Measurements from ENCODE around the gene MATK. TPM values are rescaled to one million over a fixed set of nuclear protein-coding genes. Genes with fewer than 3 reads are reported as not detected.

Gene MATK
- total RNA-seq, 2 donors from 2014 or later, result 5.7 to 5.8 TPM

GRCh38 chr19:3781603-3782002 is 4.6 kb downstream of the MATK start:
- peaks cover 25% of the 10 kb centered on the region for H3K27me3 ChIP-seq (ENCODE audit: control insufficient read depth, insufficient read depth, low read length, poor library complexity, severe bottlenecking)
- peaks cover 20% of the 10 kb centered on the region for H3K9me3 ChIP-seq (ENCODE audit: control insufficient read depth, low read length)
- H3K27ac ChIP-seq (ENCODE audit: low read depth, low read length), result no peak overlapping the region
- H3K9ac ChIP-seq (ENCODE audit: extremely low read depth, low read length, poor library complexity, severe bottlenecking), result no peak overlapping the region
- Mint-ChIP-seq H3K36me3 (ENCODE audit: low read depth) (peaks cover 9% of the 10 kb centered on the region), H3K27ac (no peak overlapping the region), H3K9me3 (peaks cover 21% of the 10 kb centered on the region), H3K27me3 (ENCODE audit: insufficient read depth) (peaks cover 41% of the 10 kb centered on the region), H3K4me1 (no peaks in the 10 kb centered on the region), H3K4me3 (no peak overlapping the region)
- no peak overlapping the region for H3K4me3 ChIP-seq (ENCODE audit: low read length)
- no peaks in the 10 kb centered on the region for H3K36me3 ChIP-seq (ENCODE audit: control insufficient read depth, insufficient read depth, low read length)
- H3K4me1 ChIP-seq (ENCODE audit: control insufficient read depth, insufficient read depth, low read length), result no peaks in the 10 kb centered on the region
- 98% methylated on average over 2 of the region's 2 CpGs; no CpG with 5 or more reads in 1 of the 2 experiments for WGBS, 2 experiments (ENCODE audit: insufficient coverage in 1 of 2, insufficient read length in 1 of 2)
- peak; percentile 32 for DNase-seq
- TF ChIP-seq, protein P1, sequence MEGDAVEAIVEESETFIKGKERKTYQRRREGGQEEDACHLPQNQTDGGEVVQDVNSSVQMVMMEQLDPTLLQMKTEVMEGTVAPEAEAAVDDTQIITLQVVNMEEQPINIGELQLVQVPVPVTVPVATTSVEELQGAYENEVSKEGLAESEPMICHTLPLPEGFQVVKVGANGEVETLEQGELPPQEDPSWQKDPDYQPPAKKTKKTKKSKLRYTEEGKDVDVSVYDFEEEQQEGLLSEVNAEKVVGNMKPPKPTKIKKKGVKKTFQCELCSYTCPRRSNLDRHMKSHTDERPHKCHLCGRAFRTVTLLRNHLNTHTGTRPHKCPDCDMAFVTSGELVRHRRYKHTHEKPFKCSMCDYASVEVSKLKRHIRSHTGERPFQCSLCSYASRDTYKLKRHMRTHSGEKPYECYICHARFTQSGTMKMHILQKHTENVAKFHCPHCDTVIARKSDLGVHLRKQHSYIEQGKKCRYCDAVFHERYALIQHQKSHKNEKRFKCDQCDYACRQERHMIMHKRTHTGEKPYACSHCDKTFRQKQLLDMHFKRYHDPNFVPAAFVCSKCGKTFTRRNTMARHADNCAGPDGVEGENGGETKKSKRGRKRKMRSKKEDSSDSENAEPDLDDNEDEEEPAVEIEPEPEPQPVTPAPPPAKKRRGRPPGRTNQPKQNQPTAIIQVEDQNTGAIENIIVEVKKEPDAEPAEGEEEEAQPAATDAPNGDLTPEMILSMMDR (conservative IDR thresholded peaks at IDR 0.05), result no peak

DNA sequence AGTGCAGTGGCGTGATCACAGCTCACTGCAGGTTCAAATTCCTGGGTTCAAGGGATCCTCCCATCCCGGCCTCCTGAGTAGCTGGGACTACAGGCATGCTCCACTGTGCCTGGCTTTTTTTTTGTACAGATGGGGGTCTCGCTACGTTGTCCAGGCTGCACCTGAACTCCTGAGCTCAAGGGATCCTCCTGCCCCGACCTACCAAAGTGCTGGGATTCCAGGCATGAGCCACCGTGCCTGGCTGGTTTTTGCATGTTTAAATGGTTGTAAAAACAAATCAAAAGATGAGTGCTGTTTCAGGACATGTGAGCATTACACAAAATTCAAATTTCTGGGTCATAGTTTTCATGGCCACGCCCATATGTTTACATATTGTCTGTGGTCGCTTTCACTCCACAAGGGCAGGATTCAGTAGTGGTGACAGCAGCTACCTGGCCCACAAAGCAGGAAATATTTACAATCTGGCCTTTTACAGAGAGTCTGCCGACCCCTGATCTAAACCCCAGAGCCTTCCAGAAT is 5.3 kb downstream of the MATK start:
- Histone ChIP-seq H3K9ac (ENCODE audit: extremely low read depth, low read length, poor library complexity, severe bottlenecking) (no peak overlapping the region), H3K4me3 (ENCODE audit: low read length) (no peak overlapping the region), H3K27ac (ENCODE audit: low read depth, low read length) (no peak overlapping the region), H3K36me3 (ENCODE audit: control insufficient read depth, insufficient read depth, low read length) (no peaks in the 10 kb centered on the region), H3K4me1 (ENCODE audit: control insufficient read depth, insufficient read depth, low read length) (no peaks in the 10 kb centered on the region), H3K27me3 (ENCODE audit: control insufficient read depth, insufficient read depth, low read length, poor library complexity, severe bottlenecking) (peaks cover 21% of the 10 kb centered on the region), H3K9me3 (ENCODE audit: control insufficient read depth, low read length) (peaks cover 20% of the 10 kb centered on the region)
- no peak for DNase-seq
- no peak overlapping the region for H3K27ac Mint-ChIP-seq
- peaks cover 38% of the 10 kb centered on the region for H3K27me3 Mint-ChIP-seq (ENCODE audit: insufficient read depth)
- peaks cover 21% of the 10 kb centered on the region for H3K9me3 Mint-ChIP-seq
- TF ChIP-seq, protein P1 (conservative IDR thresholded peaks at IDR 0.05), result no peak
- no peaks in the 10 kb centered on the region for H3K4me1 Mint-ChIP-seq
- H3K36me3 Mint-ChIP-seq (ENCODE audit: low read depth), result peaks cover 9% of the 10 kb centered on the region
- 92 to 93% methylated on average over 8 to 9 of the region's 9 CpGs for WGBS, 2 experiments (ENCODE audit: insufficient coverage in 1 of 2, insufficient read length in 1 of 2)
- no peak overlapping the region for H3K4me3 Mint-ChIP-seq

DNA sequence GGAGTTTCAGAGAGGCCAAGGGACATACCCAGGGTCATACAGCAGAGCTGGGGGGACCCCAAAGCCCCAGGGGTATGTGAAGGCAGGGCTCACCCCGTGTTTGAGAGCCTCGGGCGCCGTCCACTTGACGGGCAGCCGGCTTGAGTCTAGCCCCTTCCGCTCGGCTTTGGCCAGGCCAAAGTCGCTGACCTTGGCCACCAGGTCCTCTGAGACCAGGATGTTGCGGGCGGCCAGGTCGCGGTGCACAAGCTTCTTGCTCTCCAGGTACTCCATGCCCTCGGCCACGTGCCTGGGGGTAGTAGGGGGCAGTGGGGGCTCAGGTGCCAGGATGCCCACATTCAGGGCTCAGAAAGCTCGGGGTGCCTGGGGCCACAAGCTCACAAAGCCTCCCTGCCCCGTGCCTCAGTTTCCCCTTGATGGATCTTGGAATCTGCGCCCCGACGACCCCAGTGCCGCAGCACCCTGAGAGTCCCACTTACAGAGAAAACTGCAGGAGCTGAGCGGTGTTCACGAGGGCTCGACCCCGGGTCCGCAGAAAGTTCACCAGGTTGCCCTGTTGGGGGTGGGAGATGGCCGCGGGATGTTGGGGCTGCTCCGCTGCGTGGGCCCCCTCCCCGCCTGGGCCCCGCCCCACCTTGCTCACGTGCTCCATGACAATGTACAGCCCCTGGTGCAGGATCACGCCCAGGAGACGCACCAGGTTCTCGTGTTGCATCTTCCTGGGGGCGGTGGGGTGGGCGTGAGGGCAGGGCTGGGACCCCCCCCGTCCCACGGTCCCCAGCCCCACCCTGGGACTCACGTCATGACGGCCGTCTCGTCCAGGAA is 7.1 kb downstream of the MATK start:
- Mint-ChIP-seq H3K36me3 (ENCODE audit: low read depth) (peaks cover 9% of the 10 kb centered on the region), H3K27ac (no peak overlapping the region), H3K9me3 (peaks cover 21% of the 10 kb centered on the region), H3K4me1 (no peaks in the 10 kb centered on the region), H3K27me3 (ENCODE audit: insufficient read depth) (peaks cover 20% of the 10 kb centered on the region), H3K4me3 (no peak overlapping the region)
- peaks cover 20% of the 10 kb centered on the region for H3K9me3 ChIP-seq (ENCODE audit: control insufficient read depth, low read length)
- H3K4me3 ChIP-seq (ENCODE audit: low read length), result no peak overlapping the region
- TF ChIP-seq, protein P1 (conservative IDR thresholded peaks at IDR 0.05), result no peak
- WGBS, 2 experiments (ENCODE audit: insufficient coverage in 1 of 2, insufficient read length in 1 of 2), result 77 to 87% methylated on average over 13 to 44 of the region's 44 CpGs
- DNase-seq, result peak; percentile 37
- H3K27ac ChIP-seq (ENCODE audit: low read depth, low read length), result no peak overlapping the region
- no peaks in the 10 kb centered on the region for H3K36me3 ChIP-seq (ENCODE audit: control insufficient read depth, insufficient read depth, low read length)
- H3K9ac ChIP-seq (ENCODE audit: extremely low read depth, low read length, poor library complexity, severe bottlenecking), result no peak overlapping the region
- no peaks in the 10 kb centered on the region for H3K4me1 ChIP-seq (ENCODE audit: control insufficient read depth, insufficient read depth, low read length)
- H3K27me3 ChIP-seq (ENCODE audit: control insufficient read depth, insufficient read depth, low read length, poor library complexity, severe bottlenecking), result peaks cover 3% of the 10 kb centered on the region
